CD14-positive monocyte (primary cell): ENCODE results near the gene ZC3H8. TPM values are rescaled to one million over a fixed set of nuclear protein-coding genes. Genes with fewer than 3 reads are reported as not detected.

Source experiments
- DNase-seq, 3 donors: peaks; one replicate each; pipeline ENCODE4 v3.0.0-alpha.2; 2011 to 2022
- H2AFZ ChIP-seq: 2 replicates; pipeline ENCODE4 v1.6.0; 2012; ENCODE audit warnings: mild to moderate bottlenecking, low read depth, low read length, inconsistent platforms; ENCODE audit not compliant: insufficient read depth, poor library complexity, severe bottlenecking
- H3K27ac ChIP-seq, 2 donors: 1 replicate in 1 of 2; 2 replicates in 1 of 2; pipeline ENCODE4 v1.5.1; 2012 to 2013; ENCODE audit warnings: low read length in 2 of 2, control low read depth in 1 of 2, inconsistent platforms in 1 of 2, low read depth in 1 of 2, mild to moderate bottlenecking in 1 of 2
- H3K27me3 ChIP-seq, 2 donors: one replicate each; pipeline versions ENCODE4 v1.6.0 to v1.6.1; 2011 to 2013; ENCODE audit warnings: low read length in 2 of 2; ENCODE audit not compliant: control insufficient read depth in 2 of 2, insufficient read depth in 2 of 2
- H3K36me3 ChIP-seq, 2 donors: replicated peaks in 1 of 2; 1 replicate in 1 of 2; 2 replicates in 1 of 2; pipeline versions ENCODE4 v1.5.1 to v1.6.1; 2012 to 2013; ENCODE audit warnings: low read length in 2 of 2, control low read depth in 1 of 2, inconsistent platforms in 1 of 2, mild to moderate bottlenecking in 1 of 2; ENCODE audit not compliant: insufficient read depth in 2 of 2, control insufficient read depth in 1 of 2
- H3K4me1 ChIP-seq, 2 donors: 1 replicate in 1 of 2; 2 replicates in 1 of 2; pipeline versions ENCODE4 v1.5.1 to v1.6.1; 2012 to 2013; ENCODE audit warnings: low read length in 2 of 2, control low read depth in 1 of 2, inconsistent platforms in 1 of 2, mild to moderate bottlenecking in 1 of 2, moderate library complexity in 1 of 2; ENCODE audit not compliant: insufficient read depth in 2 of 2, control insufficient read depth in 1 of 2
- H3K4me2 ChIP-seq: replicated peaks from 2 replicates; pipeline ENCODE3; 2012; ENCODE audit warnings: low read length, moderate library complexity, mild to moderate bottlenecking; ENCODE audit not compliant: poor library complexity, severe bottlenecking; ENCODE audit errors: extremely low read depth
- H3K4me3 ChIP-seq, 3 experiments: fragments of 200-600 bp in 1 of 3; sonication (generic) in 1 of 3; replicated peaks in 1 of 3; 1 replicate in 2 of 3; 2 replicates in 1 of 3; pipeline ENCODE4 v1.5.1; 2011 to 2013; ENCODE audit warnings: low read length in 3 of 3, mild to moderate bottlenecking in 3 of 3, control low read depth in 2 of 3, low read depth in 2 of 3, inconsistent platforms in 1 of 3, moderate library complexity in 1 of 3
- H3K79me2 ChIP-seq: 2 replicates; pipeline ENCODE4 v1.6.0; 2012; ENCODE audit warnings: mild to moderate bottlenecking, control low read depth, inconsistent platforms, low read length, moderate library complexity; ENCODE audit not compliant: insufficient read depth
- H3K9ac ChIP-seq: 2 replicates; pipeline ENCODE4 v1.6.0; 2017; ENCODE audit warnings: low read length, mild to moderate bottlenecking; ENCODE audit not compliant: insufficient read depth, poor library complexity, severe bottlenecking
- H3K9me3 ChIP-seq, 2 donors: replicated peaks in 1 of 2; 1 replicate in 1 of 2; 2 replicates in 1 of 2; pipeline versions ENCODE4 v1.5.1 to v1.6.1; 2012 to 2013; ENCODE audit warnings: low read length in 2 of 2, control low read depth in 1 of 2; ENCODE audit not compliant: control insufficient read depth in 1 of 2, insufficient read depth in 1 of 2
- H4K20me1 ChIP-seq: 2 replicates; pipeline ENCODE4 v1.6.0; 2012; ENCODE audit warnings: mild to moderate bottlenecking, low read length, control low read depth, moderate library complexity; ENCODE audit not compliant: insufficient read depth
- H3K27ac Mint-ChIP-seq, 7 donors: one replicate each; pipeline ENCODE4 v1.8.0; 2020; ENCODE audit warnings: mild to moderate bottlenecking in 7 of 7, mixed read lengths in 7 of 7, moderate library complexity in 6 of 7, inconsistent platforms in 2 of 7
- H3K27me3 Mint-ChIP-seq, 3 donors: one replicate each; pipeline ENCODE4 v1.8.0; 2021 to 2022; ENCODE audit warnings: low read depth in 3 of 3, mild to moderate bottlenecking in 3 of 3, mixed read lengths in 3 of 3, moderate library complexity in 3 of 3, inconsistent platforms in 1 of 3
- H3K36me3 Mint-ChIP-seq, 2 donors: one replicate each; pipeline ENCODE4 v1.8.0; 2020; ENCODE audit warnings: mixed read lengths in 2 of 2, inconsistent platforms in 1 of 2, mild to moderate bottlenecking in 1 of 2
- H3K4me1 Mint-ChIP-seq: one replicate; pipeline ENCODE4 v1.8.0; 2020; ENCODE audit warnings: mild to moderate bottlenecking, mixed read lengths
- H3K4me3 Mint-ChIP-seq, 2 donors: one replicate each; pipeline ENCODE4 v1.8.0; 2020; ENCODE audit warnings: mild to moderate bottlenecking in 2 of 2, mixed read lengths in 2 of 2, moderate library complexity in 1 of 2
- H3K9me3 Mint-ChIP-seq, 7 donors: one replicate each; pipeline ENCODE4 v1.8.0; 2020 to 2022; ENCODE audit warnings: mixed read lengths in 7 of 7, mild to moderate bottlenecking in 6 of 7, moderate library complexity in 6 of 7, inconsistent platforms in 2 of 7
- WGBS: methylation state at CpG from one replicate; pipeline ENCODE4 v1.1.5; 2013; ENCODE audit warnings: missing lambda C conversion rate; ENCODE audit not compliant: insufficient coverage; 5-methylcytosine and 5-hydroxymethylcytosine counted together
- intact Hi-C, 2 donors: fragments of 100-400 bp; cut with micrococcal nuclease; formaldehyde crosslinking; loops; one replicate each; pipeline versions ENCODE4 v1.15.0 to v1.15.1; 2023
- polyA plus RNA-seq, 3 donors: library from polyadenylated mRNA; depleted of rRNA in 1 of 3; unstranded in 2 of 3; stranded (reverse) in 1 of 3; fragments of 300-500 nt in 2 of 3; fragments of >200 nt in 1 of 3; fragmentation: Illumina TruSeq in 2 of 3; gene quantifications; 1 replicate in 2 of 3; 2 replicates in 1 of 3; pipeline ENCODE4 v1.2.3, GENCODE V29; 2012 to 2021
- TF ChIP-seq, protein P1 (sequence below): fragments of 200-600 bp; IDR thresholded peaks from one replicate; pipeline ENCODE4 v1.8.0; 2022; ENCODE audit warnings: antibody characterized with exemption, mild to moderate bottlenecking

Gene ZC3H8
- polyA plus RNA-seq, 3 donors: 2.3 to 6.9 (median 2.3) TPM

DNA sequence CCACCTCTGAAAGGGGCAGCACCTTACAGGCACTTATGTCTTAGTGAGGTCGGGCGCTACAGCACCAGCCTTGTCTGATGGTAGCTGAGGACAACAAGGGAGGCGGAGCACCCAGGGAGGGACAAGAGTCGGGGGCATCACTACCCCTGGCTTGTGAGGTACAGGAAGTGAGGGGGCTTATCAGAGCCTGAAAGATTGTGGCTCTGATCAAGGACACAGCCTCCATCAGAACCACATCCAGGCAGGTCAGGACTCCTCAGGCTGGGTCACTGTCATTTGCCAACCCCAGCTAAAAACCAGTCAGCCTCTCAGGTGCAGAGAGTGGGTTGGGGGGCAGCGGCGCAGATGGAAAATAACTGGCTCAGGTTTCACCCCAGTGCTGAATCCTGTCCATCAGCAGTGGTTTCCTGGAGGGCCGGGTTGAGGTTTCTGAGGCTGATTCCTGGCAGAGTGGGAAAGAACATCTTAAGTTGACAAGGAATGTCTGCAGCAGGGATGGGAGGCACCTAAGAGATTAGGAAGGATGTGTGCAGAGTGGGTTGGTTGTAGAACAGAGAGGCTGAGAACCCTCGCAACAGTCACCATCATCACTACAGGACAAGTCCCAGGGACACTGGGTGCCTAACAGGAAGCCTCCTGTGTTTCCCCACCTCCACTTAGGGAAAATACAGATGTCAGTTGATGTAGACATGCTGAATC is 71.4 kb downstream of the ZC3H8 start:
- Histone ChIP-seq H3K4me3 (no peak overlapping the region), H4K20me1 (no peaks in the 10 kb centered on the region), H3K36me3 (no peaks in the 10 kb centered on the region), H3K9ac (no peak overlapping the region), H3K27me3 (peaks cover 2 to 33% of the 10 kb centered on the region in 2 donors), H3K27ac (no peak overlapping the region), H3K4me1 (no peaks in the 10 kb centered on the region), H3K79me2 (no peaks in the 10 kb centered on the region), H3K9me3 (peaks cover 0 to 4% of the 10 kb centered on the region in 2 donors), H2AFZ (no peak overlapping the region), H3K4me2 (no peak overlapping the region)
- Mint-ChIP-seq H3K27ac (no peak overlapping the region), H3K4me1 (peaks cover 3% of the 10 kb centered on the region), H3K9me3 (peaks cover 0 to 20% (median 13%) of the 10 kb centered on the region in 7 donors), H3K36me3 (no peaks in the 10 kb centered on the region), H3K27me3 (peaks cover 33 to 49% (median 36%) of the 10 kb centered on the region in 3 donors), H3K4me3 (no peak overlapping the region)
- DNase-seq: no peak
- TF ChIP-seq, protein P1, sequence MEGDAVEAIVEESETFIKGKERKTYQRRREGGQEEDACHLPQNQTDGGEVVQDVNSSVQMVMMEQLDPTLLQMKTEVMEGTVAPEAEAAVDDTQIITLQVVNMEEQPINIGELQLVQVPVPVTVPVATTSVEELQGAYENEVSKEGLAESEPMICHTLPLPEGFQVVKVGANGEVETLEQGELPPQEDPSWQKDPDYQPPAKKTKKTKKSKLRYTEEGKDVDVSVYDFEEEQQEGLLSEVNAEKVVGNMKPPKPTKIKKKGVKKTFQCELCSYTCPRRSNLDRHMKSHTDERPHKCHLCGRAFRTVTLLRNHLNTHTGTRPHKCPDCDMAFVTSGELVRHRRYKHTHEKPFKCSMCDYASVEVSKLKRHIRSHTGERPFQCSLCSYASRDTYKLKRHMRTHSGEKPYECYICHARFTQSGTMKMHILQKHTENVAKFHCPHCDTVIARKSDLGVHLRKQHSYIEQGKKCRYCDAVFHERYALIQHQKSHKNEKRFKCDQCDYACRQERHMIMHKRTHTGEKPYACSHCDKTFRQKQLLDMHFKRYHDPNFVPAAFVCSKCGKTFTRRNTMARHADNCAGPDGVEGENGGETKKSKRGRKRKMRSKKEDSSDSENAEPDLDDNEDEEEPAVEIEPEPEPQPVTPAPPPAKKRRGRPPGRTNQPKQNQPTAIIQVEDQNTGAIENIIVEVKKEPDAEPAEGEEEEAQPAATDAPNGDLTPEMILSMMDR: no peak
- WGBS: 50% methylated on average over 4 of the region's 8 CpGs
- intact Hi-C loops: no loop called here

DNA sequence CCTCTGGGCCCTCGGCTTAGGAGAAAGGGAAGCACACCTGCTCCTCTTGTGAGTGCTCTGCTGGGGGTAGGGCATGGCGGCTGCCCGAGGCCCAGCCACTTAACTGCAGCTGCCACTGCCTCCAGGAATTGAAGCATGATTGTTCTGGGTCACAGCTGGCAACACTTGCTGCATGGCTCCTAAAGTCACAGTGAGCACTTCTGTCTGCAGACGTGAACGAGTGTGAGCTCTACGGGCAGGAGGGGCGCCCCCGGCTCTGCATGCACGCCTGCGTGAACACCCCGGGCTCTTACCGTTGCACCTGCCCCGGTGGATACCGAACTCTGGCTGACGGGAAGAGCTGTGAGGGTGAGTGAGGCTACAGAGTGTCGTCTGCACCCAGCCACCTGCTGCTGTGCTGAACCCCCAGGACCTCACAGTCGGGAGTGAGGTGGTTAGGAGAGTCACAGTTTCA is 72.2 kb downstream of the ZC3H8 start:
- no peak for DNase-seq
- Histone ChIP-seq H3K27ac (no peak overlapping the region), H3K79me2 (no peaks in the 10 kb centered on the region), H3K27me3 (peaks cover 2 to 33% of the 10 kb centered on the region in 2 donors), H3K36me3 (no peaks in the 10 kb centered on the region), H3K4me2 (no peak overlapping the region), H4K20me1 (no peaks in the 10 kb centered on the region), H3K4me1 (no peaks in the 10 kb centered on the region), H2AFZ (no peak overlapping the region), H3K4me3 (no peak overlapping the region), H3K9ac (no peak overlapping the region), H3K9me3 (peaks cover 0 to 4% of the 10 kb centered on the region in 2 donors)
- intact Hi-C loops: no loop called here
- Mint-ChIP-seq H3K36me3 (no peaks in the 10 kb centered on the region), H3K4me3 (peak overlapping the region in 1 of 2 donors; percentile 54), H3K4me1 (peaks cover 3% of the 10 kb centered on the region), H3K9me3 (peaks cover 0 to 20% (median 13%) of the 10 kb centered on the region in 7 donors), H3K27me3 (peaks cover 34 to 56% (median 41%) of the 10 kb centered on the region in 3 donors), H3K27ac (no peak overlapping the region)
- TF ChIP-seq, protein P1: no peak
- 91% methylated on average over 11 of the region's 17 CpGs for WGBS
